Activated CD4-positive, alpha-beta memory T cell treated with anti-CD3 and anti-CD28 coated beads for 36 hours (primary cell): ENCODE results near the gene NRG2. TPM values are rescaled to one million over a fixed set of nuclear protein-coding genes. Genes with fewer than 3 reads are reported as not detected.

Experiments
- CTCF ChIA-PET: fragments of 350-600 bp; sonication (Branson Sonifier 250); formaldehyde crosslinking; loops from one replicate; lab custom pipeline; 2021; ENCODE audit warnings: antibody characterized with exemption, inconsistent platforms; lab: Charles Lee
- POLR2A ChIA-PET: fragments of 350-600 bp; sonication (Branson Sonifier 250); formaldehyde crosslinking; loops from one replicate; lab custom pipeline; 2021; ENCODE audit warnings: antibody characterized with exemption; lab: Charles Lee
- DNase-seq: peaks from one replicate; pipeline ENCODE4 v3.0.0-alpha.2; 2020
- H3K27ac Mint-ChIP-seq: one replicate; pipeline ENCODE4 v1.8.0; 2021; ENCODE audit warnings: mixed read lengths
- H3K27me3 Mint-ChIP-seq: one replicate; pipeline ENCODE4 v1.8.0; 2021; ENCODE audit warnings: mixed read lengths
- H3K36me3 Mint-ChIP-seq: one replicate; pipeline ENCODE4 v1.8.0; 2021; ENCODE audit warnings: mixed read lengths
- H3K4me1 Mint-ChIP-seq: one replicate; pipeline ENCODE4 v1.8.0; 2021; ENCODE audit warnings: low read depth, mixed read lengths
- H3K4me3 Mint-ChIP-seq: one replicate; pipeline ENCODE4 v1.8.0; 2021; ENCODE audit warnings: mild to moderate bottlenecking, mixed read lengths
- H3K9me3 Mint-ChIP-seq: one replicate; pipeline ENCODE4 v1.8.0; 2021; ENCODE audit warnings: mixed read lengths
- intact Hi-C: fragments of 100-400 bp; cut with micrococcal nuclease; formaldehyde crosslinking; loops from one replicate; pipeline ENCODE4 v1.15.1; 2023
- total RNA-seq, 2 experiments: library from RNA; stranded (reverse); gene quantifications; one replicate each; pipeline ENCODE4 v1.2.3, GENCODE V29; 2021

Gene NRG2
- total RNA-seq: not detected

- Mint-ChIP-seq H3K36me3 (no peaks in the 10 kb centered on the region), H3K27ac (no peak within 1 kb of the TSS), H3K4me1 (peaks cover 20% of the 10 kb centered on the region), H3K9me3 (no peaks in the 10 kb centered on the region), H3K27me3 (peaks cover 47% of the 10 kb centered on the region), H3K4me3 (peak within 1 kb of the TSS; percentile 70)
- ChIA-PET POLR2A (no interaction called here), CTCF (interaction anchor here (0.5 to 3.9 kb wide), 3 partner anchors 16 to 499 kb away, joined by 3 to 15 read pairs (median 3); no protein-coding TSS in a partner anchor)
- intact Hi-C loops: no loop called here
- peak; percentile 55 for DNase-seq
Measured at GRCh38 chr5:140042643-140043507, at the start of gene NRG2. Gene NRG2 (minus strand): TSS chr5:140043299.

DNA sequence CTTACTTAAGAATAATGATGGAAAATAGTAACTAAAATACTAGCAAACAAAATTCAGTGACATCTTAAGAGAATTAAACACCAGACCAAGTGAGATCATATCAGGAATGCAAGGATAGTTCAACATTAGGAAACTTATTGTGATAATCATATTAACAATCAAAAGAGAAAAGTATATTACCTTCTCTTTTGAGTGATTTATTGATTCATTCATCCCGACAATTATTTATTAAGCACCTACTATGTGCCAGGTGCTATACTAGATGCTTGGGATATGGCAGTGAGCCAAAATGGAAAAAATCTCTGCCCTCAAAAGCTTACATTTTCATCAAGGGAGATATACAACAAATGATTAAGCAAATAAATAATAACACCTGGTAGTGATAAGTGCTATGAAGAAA is 47.2 kb upstream of the NRG2 start:
- peaks cover 4% of the 10 kb centered on the region for H3K27me3 Mint-ChIP-seq
- H3K4me3 Mint-ChIP-seq: no peak overlapping the region
- peaks cover 22% of the 10 kb centered on the region for H3K9me3 Mint-ChIP-seq
- no peak for DNase-seq
- intact Hi-C loops: no loop called here
- H3K36me3 Mint-ChIP-seq: peaks cover 8% of the 10 kb centered on the region
- ChIA-PET CTCF (no interaction called here), POLR2A (no interaction called here)
- H3K27ac Mint-ChIP-seq: no peak overlapping the region
- no peaks in the 10 kb centered on the region for H3K4me1 Mint-ChIP-seq

GRCh38 chr5:140084541-140084940 is 41.4 kb upstream of the NRG2 start:
- POLR2A ChIA-PET: no interaction called here
- CTCF ChIA-PET: interaction anchor here (0.7 to 1.7 kb wide), 2 partner anchors 10 to 40 kb away, joined by 3 to 6 read pairs; no protein-coding TSS in a partner anchor
- no peak for DNase-seq
- Mint-ChIP-seq H3K4me3 (no peak overlapping the region), H3K9me3 (peaks cover 6% of the 10 kb centered on the region), H3K27ac (no peak overlapping the region), H3K27me3 (peaks cover 1% of the 10 kb centered on the region), H3K36me3 (peaks cover 2% of the 10 kb centered on the region), H3K4me1 (no peaks in the 10 kb centered on the region)
- intact Hi-C loops: no loop called here

DNA sequence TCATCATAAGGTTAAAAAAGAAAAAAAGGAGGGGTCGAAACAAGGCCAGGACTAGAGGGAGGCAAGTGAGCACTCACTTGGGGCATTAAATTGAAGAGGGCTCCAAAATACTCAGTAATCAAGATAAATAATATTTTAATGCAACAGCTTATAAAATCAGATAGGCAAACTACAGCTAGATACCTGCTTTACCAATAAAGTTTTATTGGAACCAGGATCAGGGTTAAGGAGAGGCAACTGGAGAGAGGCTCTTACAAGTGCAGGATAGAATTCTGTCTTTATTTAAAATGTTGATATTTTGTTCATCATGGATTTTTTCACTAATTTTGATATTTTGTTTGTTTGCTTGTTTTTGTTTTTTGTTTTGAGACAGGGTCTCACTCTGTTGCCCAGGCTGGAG is 40.6 kb upstream of the NRG2 start:
- H3K4me1 Mint-ChIP-seq: no peaks in the 10 kb centered on the region
- no peaks in the 10 kb centered on the region for H3K9me3 Mint-ChIP-seq
- POLR2A ChIA-PET: no interaction called here
- CTCF ChIA-PET: interaction anchor here (0.6 kb wide), 1 partner anchor 11 kb away, joined by 5 read pairs; no protein-coding TSS in a partner anchor
- H3K4me3 Mint-ChIP-seq: no peak overlapping the region
- intact Hi-C loops: no loop called here
- no peak overlapping the region for H3K27ac Mint-ChIP-seq
- H3K27me3 Mint-ChIP-seq: peaks cover 1% of the 10 kb centered on the region
- DNase-seq: no peak
- no peaks in the 10 kb centered on the region for H3K36me3 Mint-ChIP-seq

DNA sequence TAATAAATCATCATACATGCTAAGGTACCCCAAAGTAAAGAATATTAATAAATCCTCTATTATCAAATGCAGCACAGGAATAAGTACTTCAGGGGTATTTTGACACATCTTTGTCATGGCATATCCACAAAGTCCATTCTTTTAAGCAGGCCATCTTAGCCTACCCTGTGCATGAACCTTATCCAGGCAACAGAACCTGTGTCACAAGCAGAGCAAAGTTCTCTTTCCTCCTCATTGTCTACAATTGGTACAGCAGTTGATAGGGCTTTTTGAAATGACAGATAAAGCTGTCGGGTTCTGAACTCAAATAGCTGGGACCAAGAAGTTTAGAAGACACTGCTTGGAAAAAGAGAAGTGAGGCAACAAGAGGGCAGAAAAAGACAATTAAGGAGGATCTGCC is 40.0 kb upstream of the NRG2 start:
- H3K4me3 Mint-ChIP-seq: no peak overlapping the region
- H3K9me3 Mint-ChIP-seq: no peaks in the 10 kb centered on the region
- no peaks in the 10 kb centered on the region for H3K36me3 Mint-ChIP-seq
- DNase-seq: no peak
- H3K27me3 Mint-ChIP-seq: peaks cover 1% of the 10 kb centered on the region
- no peak overlapping the region for H3K27ac Mint-ChIP-seq
- intact Hi-C loops: no loop called here
- no peaks in the 10 kb centered on the region for H3K4me1 Mint-ChIP-seq
- POLR2A ChIA-PET: no interaction called here
- CTCF ChIA-PET: interaction anchor here (0.6 kb wide), 1 partner anchor 10 kb away, joined by 5 read pairs; no protein-coding TSS in a partner anchor

- POLR2A ChIA-PET: no interaction called here
- Mint-ChIP-seq H3K27me3 (peaks cover 16% of the 10 kb centered on the region), H3K27ac (no peak overlapping the region), H3K4me3 (no peak overlapping the region), H3K9me3 (no peaks in the 10 kb centered on the region), H3K36me3 (no peaks in the 10 kb centered on the region), H3K4me1 (no peaks in the 10 kb centered on the region)
- no peak for DNase-seq
- intact Hi-C loops: no loop called here
- CTCF ChIA-PET: interaction anchor here (0.9 to 7.3 kb wide), 3 partner anchors 67 to 643 kb away, joined by 5 to 126 read pairs (median 99); no protein-coding TSS in a partner anchor
Measured at GRCh38 chr5:140076788-140077187, 33.7 kb upstream of the NRG2 start.

DNA sequence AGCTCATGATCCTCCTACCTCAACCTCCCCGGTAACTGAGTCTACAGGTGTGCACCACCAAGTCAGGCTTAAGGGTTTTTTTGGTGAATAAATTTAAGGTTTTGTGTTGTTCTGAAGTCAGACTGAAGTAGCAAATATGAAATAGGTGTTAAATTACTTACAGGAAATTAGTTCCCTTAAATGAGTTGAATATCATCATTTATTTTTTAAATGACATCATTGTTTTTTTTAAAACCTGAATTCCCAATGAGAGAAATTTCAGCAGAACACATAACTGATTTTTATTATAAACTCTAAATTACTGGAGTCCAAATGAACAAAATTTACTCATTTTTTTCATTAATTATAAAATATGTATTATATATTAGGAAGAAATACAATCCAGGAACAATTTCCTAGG is 33.0 kb upstream of the NRG2 start:
- no peaks in the 10 kb centered on the region for H3K36me3 Mint-ChIP-seq
- intact Hi-C loops: no loop called here
- no peaks in the 10 kb centered on the region for H3K4me1 Mint-ChIP-seq
- H3K27ac Mint-ChIP-seq: no peak overlapping the region
- peaks cover 16% of the 10 kb centered on the region for H3K27me3 Mint-ChIP-seq
- no peak for DNase-seq
- ChIA-PET CTCF (interaction anchor here (0.9 to 7.3 kb wide), 4 partner anchors 31 to 644 kb away, joined by 3 to 126 read pairs (median 52); no protein-coding TSS in a partner anchor), POLR2A (no interaction called here)
- no peak overlapping the region for H3K4me3 Mint-ChIP-seq
- no peaks in the 10 kb centered on the region for H3K9me3 Mint-ChIP-seq

GRCh38 chr5:140075371-140075770 is 32.3 kb upstream of the NRG2 start:
- no peak for DNase-seq
- Mint-ChIP-seq H3K27ac (no peak overlapping the region), H3K36me3 (no peaks in the 10 kb centered on the region), H3K9me3 (no peaks in the 10 kb centered on the region), H3K4me3 (no peak overlapping the region), H3K27me3 (peaks cover 16% of the 10 kb centered on the region), H3K4me1 (no peaks in the 10 kb centered on the region)
- ChIA-PET POLR2A (no interaction called here), CTCF (interaction anchor here (1.0 to 7.3 kb wide), 3 partner anchors 32 to 81 kb away, joined by 3 to 126 read pairs (median 99); no protein-coding TSS in a partner anchor)
- intact Hi-C loops: no loop called here

DNA sequence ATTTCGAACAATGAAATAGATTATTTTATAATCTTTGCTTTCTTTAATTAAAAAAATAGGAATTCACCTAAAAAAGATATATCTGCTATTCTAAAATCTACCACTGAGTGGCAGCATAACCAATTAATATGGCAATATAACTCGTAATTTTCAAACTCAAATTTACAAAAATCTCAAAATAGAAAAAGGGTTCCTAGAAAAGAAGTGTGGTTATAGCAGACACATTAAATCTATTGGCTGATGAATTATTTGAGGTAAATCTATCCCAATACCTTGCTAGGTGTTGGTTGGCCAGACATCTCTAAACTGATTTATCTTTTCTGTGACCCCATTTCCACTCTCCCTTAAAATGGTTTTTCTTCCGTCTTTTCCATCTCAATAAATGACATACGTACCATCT is 30.2 kb upstream of the NRG2 start:
- Mint-ChIP-seq H3K36me3 (no peaks in the 10 kb centered on the region), H3K4me3 (no peak overlapping the region), H3K9me3 (no peaks in the 10 kb centered on the region), H3K27ac (no peak overlapping the region), H3K4me1 (no peaks in the 10 kb centered on the region), H3K27me3 (peaks cover 16% of the 10 kb centered on the region)
- no peak for DNase-seq
- intact Hi-C loops: loop anchor here (1.0 to 5.0 kb wide), 4 partner anchors 34 to 84 kb away; no protein-coding TSS in a partner anchor
- ChIA-PET POLR2A (interaction anchor here (0.6 to 0.8 kb wide), 2 partner anchors 41 to 101 kb away, joined by 3 to 4 read pairs; partner anchors contain the start of gene PURA), CTCF (interaction anchor here (0.6 to 7.3 kb wide), 23 partner anchors 8 to 1480 kb away, joined by 3 to 126 read pairs (median 4); partner anchors contain the start of gene PURA)

GRCh38 chr5:140072812-140073211 is 29.7 kb upstream of the NRG2 start:
- H3K27ac Mint-ChIP-seq: no peak overlapping the region
- CTCF ChIA-PET: interaction anchor here (0.6 to 7.3 kb wide), 28 partner anchors 8 to 1479 kb away, joined by 3 to 126 read pairs (median 4); partner anchors contain the start of genes HBEGF and PURA
- no peaks in the 10 kb centered on the region for H3K4me1 Mint-ChIP-seq
- H3K9me3 Mint-ChIP-seq: no peaks in the 10 kb centered on the region
- no peak overlapping the region for H3K4me3 Mint-ChIP-seq
- no peaks in the 10 kb centered on the region for H3K36me3 Mint-ChIP-seq
- intact Hi-C loops: loop anchor here (1.0 to 5.0 kb wide), 4 partner anchors 34 to 84 kb away; no protein-coding TSS in a partner anchor
- H3K27me3 Mint-ChIP-seq: peaks cover 16% of the 10 kb centered on the region
- no peak for DNase-seq
- POLR2A ChIA-PET: interaction anchor here (0.6 to 0.8 kb wide), 2 partner anchors 41 to 102 kb away, joined by 3 to 4 read pairs; partner anchors contain the start of gene PURA

DNA sequence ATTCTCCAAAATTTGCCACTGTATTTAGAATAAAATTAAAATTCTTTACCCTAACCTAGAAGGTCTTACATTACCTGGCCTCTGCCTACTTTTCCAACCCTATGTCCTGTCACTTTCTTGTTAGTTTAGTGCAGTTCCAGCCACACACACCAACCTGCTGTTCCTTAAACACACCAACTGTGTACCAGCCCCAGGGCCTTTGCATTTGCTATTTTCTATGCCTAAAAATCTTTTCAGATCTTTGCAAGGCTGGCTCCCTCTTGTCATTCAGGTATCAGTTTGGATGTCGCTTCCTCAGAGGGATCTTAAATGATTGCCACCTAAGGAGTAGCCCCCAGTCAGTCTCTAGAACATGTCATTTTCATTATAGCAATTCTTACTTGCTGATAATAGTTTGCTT is 17.7 kb upstream of the NRG2 start:
- H3K27me3 Mint-ChIP-seq: peaks cover 9% of the 10 kb centered on the region
- no peak for DNase-seq
- ChIA-PET CTCF (interaction anchor here (0.7 to 1.1 kb wide), 2 partner anchors 12 to 13 kb away, joined by 3 to 4 read pairs; no protein-coding TSS in a partner anchor), POLR2A (no interaction called here)
- no peaks in the 10 kb centered on the region for H3K36me3 Mint-ChIP-seq
- intact Hi-C loops: no loop called here
- H3K9me3 Mint-ChIP-seq: no peaks in the 10 kb centered on the region
- H3K27ac Mint-ChIP-seq: no peak overlapping the region
- no peaks in the 10 kb centered on the region for H3K4me1 Mint-ChIP-seq
- no peak overlapping the region for H3K4me3 Mint-ChIP-seq
